GM18858 (cell line): Measurements from ENCODE around the gene USP46.
A peak's percentile ranks its signal among the peaks of the same experiment; 100 is the strongest.

Source experiments
- ATAC-seq: cut with Tn5 transposase; IDR thresholded peaks from one replicate; pipeline ENCODE4 v1.9.1; 2021; ENCODE audit not compliant: unreplicated experiment

Gene USP46

DNA sequence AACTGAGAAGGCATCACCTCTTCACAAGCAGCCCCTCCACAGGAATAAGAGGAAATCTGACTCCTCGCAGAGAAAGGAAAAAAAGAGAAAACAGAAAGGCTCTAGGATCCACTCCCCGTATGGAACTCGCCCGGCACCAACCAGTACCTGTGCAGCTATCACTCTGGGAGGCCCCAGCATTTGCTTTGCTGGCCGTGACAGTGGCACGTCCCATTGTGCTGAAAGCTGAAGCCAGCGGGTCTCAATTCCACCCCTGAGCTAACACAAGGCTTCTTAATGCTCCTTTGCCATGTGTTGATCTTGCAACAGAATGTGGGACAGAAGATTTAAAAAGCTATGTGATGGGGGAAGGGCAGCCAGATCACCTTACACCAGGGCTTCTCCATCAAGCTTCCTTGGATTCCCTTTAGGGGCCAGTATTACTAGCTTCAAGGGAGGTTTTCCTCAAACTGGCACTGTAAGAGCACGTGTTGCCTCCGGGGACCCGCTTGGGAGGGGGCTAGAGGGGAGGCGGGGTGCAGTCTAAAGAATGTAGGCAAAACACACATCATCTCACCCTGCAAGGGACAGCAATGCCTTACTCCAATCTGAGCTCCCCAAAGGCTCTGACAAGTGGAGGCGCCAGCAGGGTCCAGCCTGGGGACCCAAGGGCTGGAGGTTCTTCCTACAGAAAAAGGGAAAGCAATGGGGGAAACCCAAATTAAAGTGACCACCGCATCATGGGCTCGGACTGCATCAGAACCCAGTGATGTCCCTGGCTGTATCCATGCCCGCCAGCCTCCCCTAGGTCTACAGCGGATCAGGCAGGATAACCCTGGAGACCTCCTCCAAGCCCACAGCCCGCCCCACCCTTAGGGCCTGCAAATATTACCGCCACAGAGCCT lies 1.2 kb downstream of the USP46 start:
- ATAC-seq = no peak

DNA sequence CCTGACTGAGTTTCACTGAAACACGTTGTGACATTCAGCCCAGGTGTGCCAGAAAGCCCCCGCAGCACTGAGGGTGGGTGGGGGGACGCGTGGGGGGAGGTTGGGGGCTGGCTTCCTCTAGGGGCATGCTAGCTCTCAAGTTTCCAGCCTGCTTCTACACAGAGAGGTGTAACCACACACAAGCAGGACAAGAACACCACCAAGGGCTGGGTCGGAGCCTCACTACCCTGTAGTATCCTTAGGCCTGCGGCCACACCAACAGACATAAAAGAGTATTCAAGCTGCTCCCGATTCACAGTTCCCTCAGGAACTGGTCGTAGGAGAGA lies 1.8 kb downstream of the USP46 start:
- no peak for ATAC-seq

DNA sequence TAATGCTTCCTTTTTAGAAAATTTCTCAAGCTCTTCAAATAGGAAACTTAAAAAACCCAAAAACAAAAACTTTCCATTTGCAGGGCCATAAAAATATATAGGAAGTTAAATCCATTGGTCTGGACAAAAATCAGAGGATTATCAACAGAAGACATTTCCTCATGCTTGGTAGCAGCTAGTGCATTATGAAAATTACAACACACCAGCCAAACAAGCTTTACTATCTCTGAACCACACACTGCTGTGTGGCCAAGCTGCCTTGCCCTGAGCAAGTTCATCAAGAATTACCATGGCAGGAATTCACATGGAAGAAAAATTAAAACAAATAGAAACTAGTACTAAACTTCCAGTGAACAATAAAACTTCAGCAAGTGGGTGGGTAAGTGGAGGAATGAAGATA lies 3.6 kb downstream of the USP46 start:
- ATAC-seq = no peak

DNA sequence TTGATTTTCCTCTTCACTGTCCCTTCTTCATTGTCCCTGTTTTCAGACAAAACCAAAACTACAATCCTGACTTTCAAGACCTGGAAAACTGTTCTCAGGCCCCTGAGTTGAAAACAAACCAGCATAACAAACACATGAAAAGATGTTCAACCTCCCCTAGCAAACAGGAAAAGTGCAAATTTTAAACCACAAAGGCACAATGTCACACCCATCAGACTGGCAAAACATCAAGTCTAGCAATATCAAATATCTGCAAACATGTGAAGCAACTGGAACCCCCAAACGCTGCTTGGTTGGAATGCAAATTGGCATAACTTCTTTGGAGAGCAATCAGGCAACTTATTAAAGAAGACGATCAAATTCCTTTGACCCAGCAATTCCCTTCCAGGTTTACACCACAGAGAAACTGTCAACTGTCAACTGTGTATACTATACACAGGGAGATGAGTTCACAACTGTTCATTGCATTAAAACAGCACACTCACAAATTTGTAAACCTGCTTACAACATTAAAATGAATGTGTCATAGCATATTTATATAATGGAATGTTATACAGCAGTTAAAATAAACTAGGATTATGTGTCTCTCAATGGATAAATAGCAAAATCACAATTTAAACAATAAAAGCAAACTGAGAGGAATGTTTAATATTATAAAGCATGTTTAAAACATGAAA lies 7.0 kb downstream of the USP46 start:
- no peak for ATAC-seq

DNA sequence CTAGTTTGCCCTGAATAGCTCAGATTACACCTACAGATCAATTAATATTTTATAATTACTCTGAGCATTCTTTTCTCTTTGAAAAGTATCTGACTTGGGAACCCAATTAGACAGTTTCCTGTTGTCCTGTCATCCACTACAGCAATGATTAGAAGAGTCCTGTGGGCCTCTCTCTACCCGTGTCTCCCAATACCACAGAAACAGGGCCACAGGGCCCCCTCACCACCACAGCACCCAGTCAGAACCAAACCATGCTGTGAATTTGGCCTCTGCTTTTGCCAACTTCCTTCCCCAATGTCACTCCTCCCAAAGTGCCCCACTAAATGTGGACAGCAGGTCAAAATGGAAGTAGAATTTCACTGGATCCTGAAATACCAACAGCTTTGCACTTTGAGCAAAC lies 10.3 kb downstream of the USP46 start:
- ATAC-seq = no peak

DNA sequence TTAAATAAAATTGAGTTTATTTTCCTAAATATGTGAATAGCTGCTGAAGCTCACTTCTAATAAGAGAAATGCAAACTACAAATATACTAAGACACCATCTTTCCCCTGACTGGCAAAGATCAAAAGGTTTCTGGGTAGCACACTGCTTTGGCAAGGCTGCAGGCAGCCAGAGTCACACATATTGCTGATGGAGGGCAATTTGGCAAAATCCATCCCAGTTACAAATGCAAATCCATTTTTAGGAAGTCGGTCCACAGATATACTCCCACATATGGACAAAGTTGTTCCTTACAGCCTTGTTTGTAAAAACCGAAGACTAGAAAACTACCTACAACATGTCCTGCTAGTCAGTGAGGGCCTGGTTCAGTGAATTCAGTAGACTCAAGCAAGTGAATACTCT lies 12.4 kb downstream of the USP46 start:
- ATAC-seq = no peak

DNA sequence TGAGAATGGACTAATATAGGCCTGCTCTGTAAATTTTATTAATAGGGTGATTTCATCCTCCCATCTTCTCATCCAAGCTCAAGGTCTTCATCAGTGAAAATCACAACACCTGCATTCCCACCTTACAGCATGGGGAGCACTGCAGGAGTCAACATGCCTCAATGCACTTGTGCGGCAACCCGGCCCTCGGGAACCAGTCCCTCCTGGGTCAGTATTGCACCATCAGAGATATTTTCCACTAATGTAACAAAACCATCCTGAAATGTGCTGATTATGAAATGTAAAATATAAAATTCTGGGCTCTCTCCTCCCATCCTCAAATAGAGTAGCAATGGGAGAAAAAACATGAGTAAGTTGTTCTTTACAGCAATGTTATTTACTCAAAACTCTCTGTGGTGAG lies 13.0 kb downstream of the USP46 start:
- ATAC-seq = no peak

DNA sequence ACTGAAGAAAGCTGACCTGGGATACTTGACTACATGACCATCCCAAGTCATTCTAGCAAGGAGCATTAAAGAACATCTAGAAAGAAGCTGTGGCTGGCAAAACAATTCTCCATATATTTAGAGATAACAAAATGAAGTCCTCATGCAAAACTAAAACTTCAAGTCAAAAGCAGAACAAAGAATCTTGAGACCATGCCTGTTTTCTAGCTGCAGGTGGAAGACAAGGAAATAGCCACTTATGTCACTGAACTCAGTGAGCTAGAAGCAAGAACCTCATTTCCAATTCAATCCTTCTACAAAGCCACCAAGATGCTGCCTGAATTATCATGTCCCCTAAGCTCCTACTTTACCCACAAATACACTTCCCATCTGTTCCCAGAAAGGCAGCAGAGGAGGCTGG lies 13.8 kb downstream of the USP46 start:
- no peak for ATAC-seq

DNA sequence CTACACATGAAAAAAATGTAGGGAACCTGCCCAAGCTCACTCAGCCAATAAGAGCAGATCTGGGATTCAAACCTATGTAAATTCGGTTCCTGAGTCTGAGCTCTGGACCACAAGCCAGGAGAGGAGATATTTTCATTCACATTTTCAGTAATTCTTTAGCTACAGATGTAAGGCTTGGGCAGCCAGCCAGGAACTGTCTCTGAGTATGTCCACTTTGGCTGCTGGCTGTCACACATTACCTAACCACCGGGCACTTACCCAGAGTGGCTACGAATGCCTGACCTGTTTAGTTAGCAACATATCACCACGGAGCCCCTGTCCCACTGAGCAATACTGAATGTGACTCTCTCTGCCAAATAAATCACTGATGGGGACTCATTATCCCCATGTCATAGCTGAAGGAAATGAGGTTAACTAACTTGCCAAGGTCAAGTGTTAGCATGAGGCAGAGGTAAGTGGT lies 15.3 kb downstream of the USP46 start:
- ATAC-seq = no peak

DNA sequence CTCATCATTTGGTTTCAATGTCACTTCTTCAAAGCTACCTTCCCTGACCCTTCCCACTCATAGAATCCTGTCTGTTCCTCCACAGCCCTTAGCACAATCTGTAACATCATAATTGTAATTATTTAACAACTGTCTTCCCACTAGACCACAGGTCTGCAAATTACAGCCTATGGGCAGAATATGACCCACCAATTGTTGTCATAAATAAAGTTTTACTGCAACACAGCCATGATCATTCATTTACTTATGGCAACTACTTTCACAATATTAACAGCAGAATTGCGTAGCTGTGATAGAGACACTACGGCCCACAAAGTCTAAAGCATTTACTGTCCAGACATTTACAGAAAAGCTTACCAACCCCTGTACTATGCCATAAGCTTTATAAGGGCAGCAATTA lies 15.9 kb downstream of the USP46 start:
- no peak for ATAC-seq

DNA sequence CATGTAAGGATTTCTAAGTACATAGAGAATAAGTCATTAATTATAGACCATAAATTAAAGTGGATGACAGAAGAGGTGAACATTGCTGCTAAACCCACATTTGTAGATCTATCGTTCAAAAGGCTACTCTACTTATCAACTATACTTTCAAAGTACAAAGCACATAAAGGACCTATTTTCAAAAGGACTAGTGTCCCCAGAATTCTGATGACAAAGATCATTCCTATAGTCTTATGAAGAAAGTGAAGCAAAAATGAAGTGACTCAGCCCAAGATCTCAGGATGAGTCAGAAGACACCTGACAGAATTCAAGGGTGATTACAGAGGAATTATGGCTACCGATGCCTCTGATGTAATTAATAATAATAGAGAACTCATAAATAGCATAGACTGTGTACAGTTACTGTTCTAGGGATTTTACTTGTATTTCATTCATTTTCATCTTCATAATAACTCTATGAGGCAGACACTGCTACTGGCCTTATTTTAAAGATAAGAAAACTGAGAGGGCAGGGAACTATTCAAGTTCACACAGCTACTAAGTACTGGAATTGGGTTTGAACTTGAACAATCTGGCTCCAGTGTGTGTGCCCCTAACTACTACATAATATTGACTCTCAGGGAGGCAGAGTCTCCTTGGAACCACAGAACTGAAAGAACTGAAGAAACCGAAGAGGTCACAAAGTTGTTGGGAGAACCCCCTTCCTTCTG lies 17.1 kb downstream of the USP46 start:
- ATAC-seq = peak; percentile 88

DNA sequence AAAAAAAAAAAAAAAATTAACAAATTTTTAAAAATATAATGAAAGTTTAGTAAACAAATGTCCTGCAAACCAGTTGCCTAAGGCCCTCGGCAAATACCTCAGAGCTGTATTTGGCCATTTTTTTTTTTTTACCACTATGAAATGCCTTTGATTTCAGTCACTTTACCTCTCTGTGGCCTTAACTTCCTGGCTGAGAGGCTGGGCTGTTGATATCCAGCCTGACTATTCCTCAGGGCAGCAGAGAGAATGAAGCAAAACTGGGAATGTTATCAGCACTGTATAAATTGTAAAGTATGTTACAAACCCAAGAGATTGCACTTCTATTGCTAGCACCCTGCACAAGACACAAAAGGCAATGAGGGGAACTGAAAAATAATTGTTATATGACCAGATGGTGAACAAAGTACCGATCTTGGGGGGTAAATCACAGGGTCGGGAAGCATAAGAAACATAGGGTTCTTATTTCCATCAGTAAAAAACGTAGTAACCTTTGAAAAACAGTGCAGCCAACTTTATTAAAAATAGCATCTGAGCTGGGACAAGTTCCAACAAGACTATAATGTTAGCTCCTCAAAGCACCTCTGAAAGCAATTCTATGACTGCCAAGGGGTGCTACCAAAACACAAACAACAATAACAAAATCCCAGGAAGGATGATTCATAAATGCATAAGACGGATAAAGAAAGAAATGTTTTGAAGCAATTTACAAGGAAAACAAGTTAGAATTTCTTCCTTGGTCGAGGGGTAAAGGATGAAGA lies 18.1 kb downstream of the USP46 start:
- no peak for ATAC-seq

DNA sequence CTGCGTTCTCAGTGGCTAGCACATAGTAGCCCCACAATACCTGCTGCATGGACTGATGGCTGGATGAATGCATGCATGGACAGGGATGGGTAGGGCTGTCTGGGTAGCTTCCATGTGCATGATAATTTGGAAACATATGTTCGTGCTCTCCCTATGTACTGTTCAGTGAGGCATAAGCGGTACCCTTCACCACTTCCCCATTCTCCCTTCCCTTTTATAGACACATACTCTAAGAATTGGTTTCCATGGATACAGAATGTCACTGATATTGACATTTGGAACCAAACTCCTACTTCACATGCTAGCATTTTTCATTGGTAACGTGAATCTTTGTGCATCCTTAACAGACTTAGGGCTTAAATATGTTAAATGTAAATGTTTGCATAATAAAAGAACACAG lies 20.4 kb downstream of the USP46 start:
- peak; percentile 49 for ATAC-seq

DNA sequence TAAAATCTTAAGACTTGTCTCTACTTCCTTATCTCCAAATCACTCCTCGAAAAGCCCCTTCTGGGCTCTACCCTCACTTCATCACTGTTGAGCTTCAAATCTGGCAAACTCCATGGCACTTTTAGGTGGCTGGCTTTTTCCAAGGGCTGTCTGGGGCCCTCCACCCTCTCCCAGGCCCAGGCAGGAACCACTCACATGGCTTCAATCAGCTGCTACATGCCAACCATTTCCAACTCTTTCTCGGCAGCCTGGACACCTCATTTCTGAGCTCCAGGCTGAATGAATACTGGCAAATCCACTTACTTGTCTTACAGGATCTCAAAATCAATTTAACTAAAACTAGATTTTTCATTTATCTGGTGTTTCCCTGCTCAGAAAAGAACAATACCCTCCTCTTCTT lies 22.0 kb downstream of the USP46 start:
- no peak for ATAC-seq

DNA sequence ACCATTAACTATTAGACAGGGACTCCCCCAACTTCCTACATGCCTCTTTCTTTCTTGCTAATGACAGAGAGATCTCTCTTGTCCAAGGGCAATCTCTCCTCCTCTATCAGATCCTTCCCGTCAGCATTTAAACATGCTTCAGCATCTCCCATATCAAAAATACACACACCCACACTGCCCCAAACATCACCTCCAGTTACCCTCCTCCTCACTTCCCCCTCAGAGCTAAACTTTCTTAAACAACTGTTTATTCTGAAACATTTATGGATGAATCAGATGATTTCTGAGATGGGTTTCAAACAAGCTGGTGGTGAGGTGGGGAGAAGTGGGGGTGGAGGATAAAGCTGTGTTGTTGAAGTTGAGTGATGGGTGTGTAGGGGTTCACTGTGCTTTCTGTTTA lies 23.5 kb downstream of the USP46 start:
- ATAC-seq = no peak

DNA sequence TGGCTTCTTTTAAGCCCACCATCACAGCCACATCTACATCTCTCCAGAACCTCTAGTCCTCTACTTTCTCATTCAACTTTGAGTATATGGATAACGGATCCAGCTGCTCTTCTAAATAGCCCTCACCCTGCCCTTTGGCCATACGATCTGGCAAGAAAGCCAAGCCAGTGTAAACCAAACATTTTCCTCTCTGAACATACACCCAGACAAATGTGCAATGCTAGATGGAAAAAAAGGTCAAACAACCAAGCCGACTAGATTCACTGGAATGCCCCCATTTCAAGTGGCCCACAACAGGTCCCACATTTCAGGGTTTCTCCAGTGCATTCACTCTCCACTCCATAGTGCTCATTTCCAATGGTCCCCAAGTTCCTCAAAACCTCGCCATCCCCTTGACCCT lies 24.0 kb downstream of the USP46 start:
- ATAC-seq = no peak

DNA sequence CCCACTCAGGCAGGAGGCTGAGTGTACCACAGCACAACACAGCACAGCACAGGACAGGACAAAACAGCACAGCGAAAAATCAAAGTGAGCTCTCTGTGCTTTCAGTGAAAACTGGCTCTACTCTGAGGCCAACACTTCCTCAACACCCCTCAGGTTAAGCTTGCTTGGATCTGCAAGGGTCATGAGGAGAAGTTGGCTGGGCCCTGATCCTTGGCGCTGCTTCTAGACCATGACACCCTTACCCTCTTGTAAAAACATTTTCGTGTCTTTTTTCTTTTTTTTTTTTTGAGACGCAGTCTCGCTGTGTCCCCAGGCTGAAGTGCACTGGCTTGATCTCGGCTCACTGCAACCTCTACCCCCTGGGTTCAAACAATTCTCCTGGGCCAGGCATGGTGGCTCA lies 25.3 kb downstream of the USP46 start:
- no peak for ATAC-seq

DNA sequence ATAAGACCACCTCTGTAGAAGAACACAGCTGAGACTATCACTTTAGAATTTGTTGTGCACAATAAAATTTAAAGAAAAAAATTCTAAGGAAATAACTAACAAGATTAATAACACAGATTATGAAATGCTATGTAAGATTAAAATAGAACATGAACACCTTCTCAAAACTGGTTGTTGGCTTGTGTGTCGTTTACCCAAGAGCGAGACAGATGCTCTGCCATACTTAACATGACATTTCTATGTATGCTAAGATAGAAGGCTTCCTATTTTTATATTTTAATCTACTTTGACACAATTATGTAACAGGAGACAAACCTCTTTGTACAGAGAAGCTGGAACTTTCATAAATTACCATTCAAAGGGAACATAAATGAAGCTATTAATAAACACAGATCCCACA lies 30.1 kb downstream of the USP46 start:
- no peak for ATAC-seq

DNA sequence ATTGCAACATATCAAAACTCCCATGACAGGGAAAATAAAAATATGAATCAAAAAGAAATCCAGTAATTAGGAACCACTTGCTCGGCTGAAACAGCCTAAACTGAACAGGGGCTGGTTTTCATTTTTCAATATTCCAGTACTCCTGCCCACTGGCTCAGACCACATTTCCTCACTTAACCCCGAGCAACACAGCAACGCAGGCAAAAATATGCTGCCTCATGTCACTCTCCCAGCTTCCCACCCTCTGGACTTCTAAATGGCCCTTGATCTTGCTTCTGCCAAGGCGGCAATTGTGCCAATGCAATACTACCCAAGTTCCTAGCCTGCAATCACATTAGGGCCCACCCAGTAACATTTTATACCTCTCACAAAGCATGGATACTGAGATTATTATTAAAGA lies 30.6 kb downstream of the USP46 start:
- no peak for ATAC-seq

DNA sequence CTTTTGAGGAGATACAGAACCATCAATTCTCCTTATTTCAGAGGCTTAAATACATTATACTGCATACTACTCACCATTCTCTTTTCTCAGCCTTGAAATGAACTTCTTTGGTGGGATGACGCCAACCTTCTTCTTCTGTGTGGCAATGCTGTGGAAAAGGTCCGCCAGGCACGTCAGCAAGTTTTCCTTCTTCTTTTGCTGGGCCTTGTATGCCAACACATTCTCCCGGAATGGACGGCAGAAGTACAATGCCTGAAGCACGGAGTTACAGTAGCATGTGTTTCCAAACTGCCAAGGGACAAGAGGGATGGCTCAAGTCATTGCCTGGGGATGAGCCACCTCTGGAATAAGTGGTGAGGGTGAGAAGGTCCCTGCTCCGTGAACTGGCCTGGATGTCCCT lies 31.2 kb downstream of the USP46 start:
- ATAC-seq = no peak

DNA sequence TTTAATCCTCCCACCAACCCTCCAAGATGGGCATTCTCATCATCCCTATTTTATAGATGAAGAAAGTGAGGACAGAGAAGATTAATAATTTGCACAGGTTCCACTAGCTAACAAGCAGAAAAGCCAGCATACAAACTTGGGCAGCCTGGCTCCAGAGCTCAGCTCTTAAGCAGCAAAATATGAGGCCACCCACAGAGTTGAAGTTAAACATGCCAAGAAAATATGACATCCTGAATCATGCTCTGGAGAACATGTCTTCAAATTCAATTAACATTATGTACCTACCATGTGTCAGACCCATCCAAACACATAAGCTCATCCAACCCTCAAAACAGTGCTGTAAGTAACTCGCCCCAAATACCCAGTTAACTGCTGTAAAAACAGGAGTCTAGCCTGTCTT lies 33.9 kb downstream of the USP46 start:
- ATAC-seq = no peak
